GM12875 (cell line): ENCODE measurements around the gene SH2D4B.

ENCODE experiments used
- H3K4me3 ChIP-seq: one replicate; pipeline ENCODE4 v1.5.1; 2011; ENCODE audit warnings: low read depth, low read length, control low read depth
- CTCF ChIP-seq: IDR thresholded peaks from 2 replicates; pipeline ENCODE4 v1.5.1; 2011; ENCODE audit warnings: low read depth, mild to moderate bottlenecking, control low read depth, inconsistent platforms, low read length, moderate library complexity, borderline replicate concordance; ENCODE audit not compliant: insufficient read depth

SH2D4B gene

GRCh38 chr10:80520661-80521470 lies 16.8 kb upstream of the SH2D4B start:
- no peak for TF ChIP-seq CTCF
- no peak overlapping the region for H3K4me3 ChIP-seq

- H3K4me3 ChIP-seq = no peak overlapping the region
- TF ChIP-seq CTCF = no peak
Observed at GRCh38 chr10:80522756-80523363, 14.8 kb upstream of the SH2D4B start.

GRCh38 chr10:80523773-80524172 lies 13.9 kb upstream of the SH2D4B start:
- H3K4me3 ChIP-seq = no peak overlapping the region
- TF ChIP-seq CTCF = no peak

- no peak overlapping the region for H3K4me3 ChIP-seq
- no peak for TF ChIP-seq CTCF
Observed at GRCh38 chr10:80524190-80524909, 13.4 kb upstream of the SH2D4B start.

GRCh38 chr10:80526218-80526617 lies 11.5 kb upstream of the SH2D4B start:
- TF ChIP-seq CTCF = no peak
- no peak overlapping the region for H3K4me3 ChIP-seq

GRCh38 chr10:80526742-80527141 lies 11.0 kb upstream of the SH2D4B start:
- no peak for TF ChIP-seq CTCF
- H3K4me3 ChIP-seq = no peak overlapping the region
